GM12801 (cell line): ENCODE measurements around the gene COPS9.

Experiments
- CTCF ChIP-seq: IDR thresholded peaks from one replicate; pipeline ENCODE4 v1.5.1; 2011; ENCODE audit warnings: control low read depth; ENCODE audit not compliant: insufficient read length; ENCODE audit errors: extremely low read depth

COPS9 gene

GRCh38 chr2:240165034-240165433 is 28.9 kb upstream of the COPS9 start:
- TF ChIP-seq CTCF: no peak

GRCh38 chr2:240164586-240164985 is 28.5 kb upstream of the COPS9 start:
- no peak for TF ChIP-seq CTCF

- TF ChIP-seq CTCF: no peak
Measured at GRCh38 chr2:240163844-240164574, 27.9 kb upstream of the COPS9 start.

- TF ChIP-seq CTCF: no peak
Measured at GRCh38 chr2:240162939-240163714, 27.0 kb upstream of the COPS9 start.

- TF ChIP-seq CTCF: no peak
Measured at GRCh38 chr2:240162531-240162930, 26.4 kb upstream of the COPS9 start.

- no peak for TF ChIP-seq CTCF
Measured at GRCh38 chr2:240162032-240162431, 25.9 kb upstream of the COPS9 start.

GRCh38 chr2:240161087-240161750 is 25.1 kb upstream of the COPS9 start:
- no peak for TF ChIP-seq CTCF
